GM12874 (cell line): ENCODE measurements around the gene LRCH3.

Experiments
- TF ChIP-seq, protein P1 (sequence below): IDR thresholded peaks from 2 replicates; pipeline ENCODE4 v1.5.1; 2011; ENCODE audit warnings: low read depth, mild to moderate bottlenecking, control low read depth, low read length, moderate library complexity; ENCODE audit not compliant: insufficient read depth

LRCH3 gene

GRCh38 chr3:197793247-197793646 is 2.2 kb downstream of the LRCH3 start:
- TF ChIP-seq, protein P1, sequence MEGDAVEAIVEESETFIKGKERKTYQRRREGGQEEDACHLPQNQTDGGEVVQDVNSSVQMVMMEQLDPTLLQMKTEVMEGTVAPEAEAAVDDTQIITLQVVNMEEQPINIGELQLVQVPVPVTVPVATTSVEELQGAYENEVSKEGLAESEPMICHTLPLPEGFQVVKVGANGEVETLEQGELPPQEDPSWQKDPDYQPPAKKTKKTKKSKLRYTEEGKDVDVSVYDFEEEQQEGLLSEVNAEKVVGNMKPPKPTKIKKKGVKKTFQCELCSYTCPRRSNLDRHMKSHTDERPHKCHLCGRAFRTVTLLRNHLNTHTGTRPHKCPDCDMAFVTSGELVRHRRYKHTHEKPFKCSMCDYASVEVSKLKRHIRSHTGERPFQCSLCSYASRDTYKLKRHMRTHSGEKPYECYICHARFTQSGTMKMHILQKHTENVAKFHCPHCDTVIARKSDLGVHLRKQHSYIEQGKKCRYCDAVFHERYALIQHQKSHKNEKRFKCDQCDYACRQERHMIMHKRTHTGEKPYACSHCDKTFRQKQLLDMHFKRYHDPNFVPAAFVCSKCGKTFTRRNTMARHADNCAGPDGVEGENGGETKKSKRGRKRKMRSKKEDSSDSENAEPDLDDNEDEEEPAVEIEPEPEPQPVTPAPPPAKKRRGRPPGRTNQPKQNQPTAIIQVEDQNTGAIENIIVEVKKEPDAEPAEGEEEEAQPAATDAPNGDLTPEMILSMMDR, result no peak

- TF ChIP-seq, protein P1, result no peak
Observed at GRCh38 chr3:197794115-197794514, 3.1 kb downstream of the LRCH3 start.

- TF ChIP-seq, protein P1, result no peak
Observed at GRCh38 chr3:197795200-197795599, 4.1 kb downstream of the LRCH3 start.

- TF ChIP-seq, protein P1, result no peak
Observed at GRCh38 chr3:197796087-197796486, 5.0 kb downstream of the LRCH3 start.

DNA sequence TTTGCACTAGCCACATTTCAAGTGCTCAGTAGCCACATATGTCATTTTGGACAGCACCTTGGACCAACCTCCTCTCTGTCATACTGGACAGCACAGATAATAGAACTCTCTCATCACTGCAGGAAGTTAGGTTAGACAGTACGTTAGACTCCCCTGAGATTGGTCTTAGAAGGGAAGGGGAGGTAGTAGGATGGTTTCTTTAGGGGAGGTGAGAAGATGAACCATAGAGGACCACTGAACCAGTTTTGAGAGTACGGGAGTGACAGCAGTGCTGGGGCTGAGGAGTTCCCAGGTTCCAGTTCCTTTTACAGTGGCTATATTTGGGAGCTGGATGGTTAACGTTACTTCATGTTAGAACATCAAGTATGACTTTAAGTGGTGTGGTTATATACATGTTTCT is 7.8 kb downstream of the LRCH3 start:
- TF ChIP-seq, protein P1, result no peak

GRCh38 chr3:197800379-197800778 is 9.3 kb downstream of the LRCH3 start:
- TF ChIP-seq, protein P1, result no peak

DNA sequence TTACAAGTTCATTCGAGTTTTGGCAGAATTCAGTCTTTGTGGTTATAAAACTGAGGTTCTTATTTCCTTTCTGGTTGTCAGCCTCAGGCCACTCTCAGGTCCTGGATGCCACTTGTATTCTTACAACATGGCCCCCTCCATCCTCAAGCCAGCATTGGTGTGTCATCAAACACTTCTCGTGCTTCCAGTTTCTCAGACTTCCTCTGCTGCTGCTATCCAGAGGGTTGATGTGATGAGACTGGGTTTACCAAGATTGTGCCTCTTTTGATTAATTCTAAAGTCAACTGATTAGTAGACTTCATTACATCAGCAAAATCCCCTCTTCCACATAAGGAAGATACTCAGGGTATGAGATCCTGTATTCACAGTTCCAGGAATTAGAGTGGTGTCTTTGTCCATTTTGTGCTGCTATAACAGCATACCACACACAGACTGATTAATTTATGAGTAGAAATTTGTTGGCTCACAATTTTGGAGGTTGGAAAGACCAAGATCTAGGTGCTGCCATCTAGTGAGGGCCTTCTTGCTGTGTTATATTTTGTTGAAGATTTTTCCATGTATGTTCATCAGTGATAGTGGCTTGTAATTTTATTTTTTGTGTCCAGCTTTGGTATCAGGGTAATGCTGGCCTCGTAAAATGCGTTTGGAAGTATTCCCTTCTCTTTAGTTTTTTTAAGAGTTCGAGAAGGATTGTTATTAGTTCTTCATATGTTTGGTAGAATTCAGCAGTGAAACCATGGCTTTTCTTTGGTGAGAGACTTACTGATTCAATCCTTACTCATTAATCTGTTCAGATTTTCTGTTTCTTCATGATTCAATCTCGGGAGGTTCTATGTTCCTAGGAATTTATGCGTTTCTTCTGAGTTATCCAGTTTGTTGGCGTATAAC is 11.1 kb downstream of the LRCH3 start:
- TF ChIP-seq, protein P1, result peak; percentile 44
